T-cell (primary cell): ENCODE data around the gene FLOT2. TPM values are rescaled to one million over a fixed set of nuclear protein-coding genes. Genes with fewer than 3 reads are reported as not detected.
A peak's percentile ranks its signal among the peaks of the same experiment; 100 is the strongest.
"Not testable (repeated sequence)": the region's sequence is repeated elsewhere in the genome, so short reads cannot be mapped to it uniquely, and the experiment has no call there.

Experiments
- ATAC-seq, 4 experiments: fragments of 200-7000 bp in 3 of 4; fragments of 150-1000 bp in 1 of 4; cut with Tn5 transposase; replicated peaks in 1 of 4; 1 replicate in 3 of 4; 2 replicates in 1 of 4; pipeline ENCODE4 v1.10.0; 2021; ENCODE audit warnings: moderate library complexity in 3 of 4, mild to moderate bottlenecking in 2 of 4, moderate number of reproducible peaks in 1 of 4
- CTCF ChIA-PET, 2 donors: fragments of 300-600 bp; sonication (Branson Sonifier 250); formaldehyde crosslinking; loops; one replicate each; lab custom pipeline; 2022; ENCODE audit warnings: antibody characterized with exemption in 2 of 2; lab: Charles Lee
- POLR2A ChIA-PET, 2 donors: fragments of 300-600 bp; sonication (Branson Sonifier 250); formaldehyde crosslinking; loops; one replicate each; lab custom pipeline; 2022; ENCODE audit warnings: antibody characterized with exemption in 2 of 2; lab: Charles Lee
- DNase-seq, 35 experiments: peaks; one replicate each; pipeline versions ENCODE4 v3.0.0 to v3.0.0-alpha.2; 2013 to 2023
- H3K27ac ChIP-seq: one replicate; pipeline ENCODE4 v1.5.1; 2013; ENCODE audit warnings: low read length
- H3K27me3 ChIP-seq, 2 experiments: replicated peaks in 1 of 2; 1 replicate in 1 of 2; 2 replicates in 1 of 2; pipeline versions ENCODE4 v1.6.1 to v1.7.0; 2013; ENCODE audit warnings: low read length in 1 of 2, mixed read lengths in 1 of 2; ENCODE audit not compliant: control insufficient read depth in 2 of 2, insufficient read depth in 2 of 2; ENCODE audit errors: extremely low read depth in 1 of 2
- H3K36me3 ChIP-seq, 2 donors: 1 replicate in 1 of 2; 2 replicates in 1 of 2; pipeline versions ENCODE4 v1.6.1 to v1.7.0; 2013; ENCODE audit warnings: low read length in 1 of 2; ENCODE audit not compliant: control insufficient read depth in 2 of 2, insufficient read depth in 1 of 2; ENCODE audit errors: extremely low read depth in 1 of 2
- H3K4me1 ChIP-seq, 2 experiments: 1 replicate in 1 of 2; 2 replicates in 1 of 2; pipeline versions ENCODE4 v1.6.1 to v1.7.0; 2013; ENCODE audit warnings: low read length in 2 of 2, mixed read lengths in 1 of 2; ENCODE audit not compliant: insufficient read depth in 2 of 2, control insufficient read depth in 1 of 2; ENCODE audit errors: extremely low read depth in 1 of 2
- H3K4me3 ChIP-seq, 2 donors: 1 replicate in 1 of 2; 2 replicates in 1 of 2; pipeline versions ENCODE4 v1.5.1 to v1.7.0; 2013; ENCODE audit warnings: mild to moderate bottlenecking in 2 of 2, low read length in 1 of 2, moderate library complexity in 1 of 2; ENCODE audit not compliant: control insufficient read depth in 1 of 2; ENCODE audit errors: extremely low read depth in 1 of 2
- H3K9me3 ChIP-seq: 2 replicates; pipeline ENCODE4 v1.7.0; 2013
- H3K27ac Mint-ChIP-seq, 2 donors: one replicate each; pipeline ENCODE4 v1.8.0; 2020 to 2021; ENCODE audit warnings: mild to moderate bottlenecking in 2 of 2, mixed read lengths in 2 of 2
- H3K27me3 Mint-ChIP-seq, 2 donors: one replicate each; pipeline ENCODE4 v1.8.0; 2021 to 2022; ENCODE audit warnings: mixed read lengths in 2 of 2
- H3K36me3 Mint-ChIP-seq: one replicate; pipeline ENCODE4 v1.8.0; 2021; ENCODE audit warnings: mixed read lengths
- H3K4me1 Mint-ChIP-seq, 3 donors: one replicate each; pipeline ENCODE4 v1.8.0; 2020 to 2022; ENCODE audit warnings: mixed read lengths in 3 of 3, mild to moderate bottlenecking in 1 of 3
- H3K4me3 Mint-ChIP-seq, 3 donors: one replicate each; pipeline ENCODE4 v1.8.0; 2020 to 2022; ENCODE audit warnings: mild to moderate bottlenecking in 3 of 3, mixed read lengths in 3 of 3, moderate library complexity in 3 of 3
- H3K9me3 Mint-ChIP-seq, 3 donors: one replicate each; pipeline ENCODE4 v1.8.0; 2020 to 2022; ENCODE audit warnings: mixed read lengths in 3 of 3
- WGBS: methylation state at CpG from one replicate; pipeline ENCODE4 v1.1.5; 2013; ENCODE audit warnings: missing lambda C conversion rate; ENCODE audit not compliant: insufficient coverage; 5-methylcytosine and 5-hydroxymethylcytosine counted together
- total RNA-seq, 35 experiments: library from RNA in 6 of 35; stranded (reverse) in 6 of 35; fragments of 120-200 nt in 1 of 35; gene quantifications; one replicate each; pipeline versions ENCODE4 v1.2.1 to v1.2.4 and lab custom pipeline; 2013 to 2026

The FLOT2 gene
- total RNA-seq, 5 donors from 2014 or later (not counting 1 experiment from before 2014, with no cell fraction given): 138 to 256 (median 235) TPM

DNA sequence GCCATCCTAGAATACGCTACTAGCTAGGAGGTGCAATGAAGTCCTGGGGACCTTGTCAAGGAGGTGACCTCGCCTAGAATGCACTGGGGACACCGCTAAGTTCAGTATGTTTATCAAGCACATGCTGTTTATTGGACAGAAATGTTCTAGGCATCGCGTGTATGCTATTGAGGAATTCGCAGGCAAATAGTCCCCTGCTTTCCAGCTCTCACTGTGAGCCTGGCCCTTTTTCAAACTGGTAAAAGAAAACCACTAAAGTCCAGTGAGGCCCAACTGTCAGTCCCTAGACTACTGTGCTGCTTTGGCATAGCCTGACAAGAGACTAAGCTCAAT is 53.8 kb downstream of the FLOT2 start:
- Mint-ChIP-seq H3K36me3 (no peaks in the 10 kb centered on the region), H3K4me3 (peak overlapping the region; percentile 58 to 99 (median 93)), H3K27ac (peak overlapping the region in 1 of 2 donors; percentile 48), H3K27me3 (no peaks in the 10 kb centered on the region), H3K4me1 (peaks cover 14 to 26% (median 25%) of the 10 kb centered on the region in 3 donors), H3K9me3 (no peaks in the 10 kb centered on the region)
- Histone ChIP-seq H3K9me3 (no peaks in the 10 kb centered on the region), H3K4me1 (peaks cover 9 to 28% of the 10 kb centered on the region in 2 experiments), H3K27ac (no peak overlapping the region), H3K4me3 (no peak overlapping the region), H3K27me3 (no peaks in the 10 kb centered on the region), H3K36me3 (no peaks in the 10 kb centered on the region)
- 99% methylated on average over 6 of the region's 6 CpGs for WGBS
- DNase-seq: no peak
- no peak for ATAC-seq
- ChIA-PET CTCF (interaction anchor here in 1 of 2 donors (3.3 kb wide), 1 partner anchor 80 kb away, joined by 16 read pairs; no protein-coding TSS in a partner anchor), POLR2A (no interaction called here)

DNA sequence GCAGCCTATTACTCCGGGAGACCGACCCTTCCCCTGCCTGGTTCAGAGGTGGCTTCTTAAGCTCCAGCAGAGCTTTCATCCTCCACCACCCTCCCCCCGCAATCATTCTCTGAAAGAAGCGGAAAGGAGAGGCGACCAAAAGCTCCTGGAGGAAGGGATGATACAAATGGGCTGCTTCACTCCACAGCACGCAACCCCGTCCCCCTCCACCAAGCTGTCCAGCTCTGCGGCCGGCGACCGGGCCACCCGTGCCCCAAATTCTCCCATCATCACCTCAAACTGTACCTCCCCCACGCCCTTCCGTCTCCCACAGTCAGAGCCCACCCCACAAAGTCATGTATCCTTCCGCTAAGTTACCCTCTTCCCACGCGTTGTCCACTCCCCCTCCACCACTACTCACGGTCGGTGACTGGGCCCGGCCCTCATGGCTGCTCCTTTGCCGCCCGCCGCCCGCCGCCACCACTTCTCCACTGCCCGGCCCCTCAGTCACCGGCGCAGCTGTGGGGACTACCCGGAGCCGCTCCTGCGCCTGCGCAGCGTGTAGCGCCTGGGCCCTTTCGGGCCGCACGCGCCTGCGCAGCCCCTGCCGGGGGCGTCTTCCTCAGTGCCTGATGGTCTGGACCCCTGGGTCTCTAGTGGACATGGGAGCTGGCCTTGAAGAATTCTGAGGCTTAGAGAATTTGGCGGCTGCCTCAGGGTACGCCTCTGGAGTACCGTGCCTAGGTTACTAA is 55.1 kb downstream of the FLOT2 start, which contains the start of gene FAM222B:
Gene FAM222B, minus strand, starts transcription at position 509 of the 731 bp plus-strand sequence. CDS start 76,123 bp downstream, outside the sequence.
- peak within 1 kb of the TSS; percentile 67 for H3K27ac ChIP-seq
- H3K4me3 Mint-ChIP-seq: peak within 1 kb of the TSS; percentile 93 to 99 (median 97)
- H3K9me3 ChIP-seq: no peaks in the 10 kb centered on the region
- H3K4me3 ChIP-seq: peak within 1 kb of the TSS; percentile 95 to 96
- H3K36me3 Mint-ChIP-seq: no peaks in the 10 kb centered on the region
- H3K4me1 ChIP-seq: peaks cover 9 to 31% of the 10 kb centered on the region in 2 experiments
- POLR2A ChIA-PET: interaction anchor here (0.9 kb wide), 2 partner anchors 115 kb away, joined by 3 to 4 read pairs; no protein-coding TSS in a partner anchor
- H3K36me3 ChIP-seq: no peaks in the 10 kb centered on the region
- H3K27me3 ChIP-seq: no peaks in the 10 kb centered on the region
- H3K4me1 Mint-ChIP-seq: peaks cover 14 to 26% (median 25%) of the 10 kb centered on the region in 3 donors
- DNase-seq: peak; percentile 70 to 91 (median 79)
- ATAC-seq: peak; percentile 97 to 98 (median 98)
- CTCF ChIA-PET: interaction anchor here (0.6 to 3.3 kb wide), 12 partner anchors 10 to 123 kb away, joined by 3 to 16 read pairs (median 4); partner anchors contain the start of genes NEK8 (in 1 of the 2) and RPL23A (in 1 of the 2)
- WGBS: under 1% methylated on average over 41 of the region's 44 CpGs
- no peaks in the 10 kb centered on the region for H3K9me3 Mint-ChIP-seq
- H3K27ac Mint-ChIP-seq: peak within 1 kb of the TSS; percentile 91 to 95
- H3K27me3 Mint-ChIP-seq: no peaks in the 10 kb centered on the region

DNA sequence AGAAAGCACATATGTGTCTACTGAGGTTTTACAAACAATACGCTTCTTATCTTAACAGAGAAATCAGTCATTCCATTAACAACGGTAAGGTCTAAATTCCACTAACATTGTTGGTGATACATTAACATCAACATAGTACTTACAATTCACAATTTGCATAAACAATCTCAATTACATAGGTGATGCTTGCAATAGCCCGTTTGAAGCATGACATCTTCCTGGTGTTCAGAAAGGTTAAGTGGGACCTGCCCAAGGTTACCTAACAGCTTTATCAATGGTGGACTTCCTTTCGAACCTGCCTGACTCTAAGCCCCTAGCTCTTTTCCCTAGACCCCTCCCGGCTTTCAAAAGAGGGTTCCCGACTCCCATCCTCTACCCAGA is 55.6 kb downstream of the FLOT2 start:
- H3K9me3 Mint-ChIP-seq: no peaks in the 10 kb centered on the region
- no peaks in the 10 kb centered on the region for H3K36me3 Mint-ChIP-seq
- no peaks in the 10 kb centered on the region for H3K27me3 Mint-ChIP-seq
- peaks cover 9 to 31% of the 10 kb centered on the region in 2 experiments for H3K4me1 ChIP-seq
- POLR2A ChIA-PET: interaction anchor here (0.9 kb wide), 2 partner anchors 115 kb away, joined by 3 to 4 read pairs; no protein-coding TSS in a partner anchor
- H3K4me3 Mint-ChIP-seq: peak overlapping the region; percentile 93 to 99 (median 97)
- ATAC-seq: peak; percentile 12 to 38 (median 26)
- CTCF ChIA-PET: interaction anchor here (0.6 to 3.3 kb wide), 13 partner anchors 9 to 1966 kb away, joined by 3 to 16 read pairs (median 3); partner anchors contain the start of genes NEK8 (in 1 of the 2) and RPL23A (in 1 of the 2)
- peak overlapping the region; percentile 91 to 95 for H3K27ac Mint-ChIP-seq
- H3K36me3 ChIP-seq: no peaks in the 10 kb centered on the region
- H3K4me3 ChIP-seq: peak overlapping the region; percentile 95 to 96
- DNase-seq: peak in 1 of 35 experiments; percentile 44
- H3K4me1 Mint-ChIP-seq: peaks cover 14 to 26% (median 25%) of the 10 kb centered on the region in 3 donors
- peak overlapping the region; percentile 67 for H3K27ac ChIP-seq
- WGBS: 0% methylated on average over 3 of the region's 6 CpGs
- no peaks in the 10 kb centered on the region for H3K9me3 ChIP-seq
- no peaks in the 10 kb centered on the region for H3K27me3 ChIP-seq

DNA sequence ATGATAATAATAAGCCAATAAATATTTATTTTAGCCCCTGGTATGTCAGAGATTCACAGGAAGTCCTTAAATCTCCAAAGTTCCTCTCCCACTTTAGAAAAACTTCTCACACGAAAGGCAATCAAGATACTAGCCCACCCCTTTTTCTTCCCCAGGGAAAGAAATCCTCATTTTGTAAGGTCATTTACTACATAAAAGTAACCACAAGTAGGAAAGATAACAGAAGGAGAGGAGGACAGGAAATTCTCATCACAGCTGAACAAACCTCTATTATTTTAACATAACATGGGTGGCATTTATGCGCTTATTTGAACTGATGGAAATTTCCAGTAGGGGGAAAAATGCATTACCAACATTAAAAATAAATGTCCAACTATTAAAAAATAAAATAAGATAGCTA is 58.3 kb downstream of the FLOT2 start:
- no CpG with 5 or more reads among the region's 2 CpGs for WGBS
- Mint-ChIP-seq H3K4me3 (no peak overlapping the region), H3K27ac (no peak overlapping the region)

DNA sequence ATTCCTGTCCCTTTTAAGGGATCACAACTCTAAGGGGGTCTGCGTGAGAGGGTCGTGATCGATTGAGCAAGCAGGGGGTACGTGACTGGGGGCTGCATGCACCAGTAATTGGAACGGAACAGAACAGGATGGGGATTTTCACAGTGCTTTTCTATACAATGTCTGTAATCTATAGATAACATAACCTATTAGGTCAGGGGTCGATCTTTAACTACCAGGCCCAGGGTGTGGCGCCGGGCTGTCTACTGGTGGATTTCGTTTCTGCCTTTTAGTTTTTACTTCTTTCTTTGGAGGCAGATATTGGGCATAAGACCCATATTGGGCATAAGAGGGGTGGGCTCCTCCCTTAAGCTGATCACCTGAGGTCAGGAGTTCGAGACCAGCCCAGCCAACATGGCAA is 61.0 kb downstream of the FLOT2 start:
- H3K9me3 Mint-ChIP-seq, CTCF ChIA-PET, H3K4me3 ChIP-seq, H3K27me3 Mint-ChIP-seq, H3K4me3 Mint-ChIP-seq, POLR2A ChIA-PET, H3K36me3 ChIP-seq, H3K27ac ChIP-seq, H3K27ac Mint-ChIP-seq, H3K9me3 ChIP-seq, ATAC-seq, H3K27me3 ChIP-seq, DNase-seq: not testable (repeated sequence)
- Mint-ChIP-seq H3K36me3 (peaks cover 13% of the 10 kb centered on the region), H3K4me1 (peaks cover 19 to 34% (median 26%) of the 10 kb centered on the region in 3 donors)
- peaks cover 2 to 18% of the 10 kb centered on the region in 2 experiments for H3K4me1 ChIP-seq
- WGBS: no CpG with 5 or more reads among the region's 10 CpGs

More for the DNA sequence above, 58.3 kb downstream of the FLOT2 start:
- Mint-ChIP-seq H3K36me3 (peaks cover 2% of the 10 kb centered on the region), H3K4me1 (peaks cover 24 to 35% (median 29%) of the 10 kb centered on the region in 3 donors), H3K9me3 (no peaks in the 10 kb centered on the region), H3K27me3 (no peaks in the 10 kb centered on the region)
- no peaks in the 10 kb centered on the region for H3K27me3 ChIP-seq
- CTCF ChIA-PET: interaction anchor here in 1 of 2 donors (0.6 to 1.0 kb wide), 3 partner anchors 75 to 112 kb away, joined by 3 to 5 read pairs (median 3); no protein-coding TSS in a partner anchor
- ATAC-seq: no peak
- no peak overlapping the region for H3K27ac ChIP-seq
- no peak overlapping the region for H3K4me3 ChIP-seq
- no peaks in the 10 kb centered on the region for H3K36me3 ChIP-seq
- H3K4me1 ChIP-seq: peaks cover 9 to 31% of the 10 kb centered on the region in 2 experiments
- POLR2A ChIA-PET: interaction anchor here in 1 of 2 donors (0.6 kb wide), 1 partner anchor 28 kb away, joined by 4 read pairs; no protein-coding TSS in a partner anchor
- no peaks in the 10 kb centered on the region for H3K9me3 ChIP-seq
- DNase-seq: no peak

DNA sequence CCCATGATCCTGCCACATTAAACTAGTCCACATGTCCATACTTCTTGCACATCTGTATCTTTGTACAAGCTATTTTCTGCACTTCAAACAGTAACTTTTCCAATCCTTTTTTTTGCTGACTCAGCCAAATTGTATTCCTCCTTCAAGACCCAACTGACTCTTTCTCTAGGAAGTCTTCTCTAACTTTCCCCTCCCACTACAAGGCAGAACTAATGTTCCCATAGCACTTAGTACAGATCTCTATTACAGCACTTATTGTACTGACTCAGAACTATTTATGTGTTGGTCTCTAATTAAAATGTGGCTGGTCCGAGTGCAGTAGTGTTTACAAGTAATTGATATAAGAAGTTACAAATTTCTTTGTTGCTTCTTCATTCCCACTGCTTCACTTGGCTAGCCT is 63.1 kb downstream of the FLOT2 start:
- H3K27ac ChIP-seq: no peak overlapping the region

More for the DNA sequence above, 63.1 kb downstream of the FLOT2 start:
- Mint-ChIP-seq H3K4me3 (no peak overlapping the region), H3K27me3 (no peaks in the 10 kb centered on the region), H3K9me3 (no peaks in the 10 kb centered on the region), H3K27ac (no peak overlapping the region), H3K4me1 (peaks cover 9 to 22% (median 20%) of the 10 kb centered on the region in 3 donors), H3K36me3 (peaks cover 14% of the 10 kb centered on the region)
- Histone ChIP-seq H3K36me3 (peaks cover 0 to 12% of the 10 kb centered on the region in 2 donors), H3K4me3 (no peak overlapping the region), H3K4me1 (peaks cover 0 to 3% of the 10 kb centered on the region in 2 experiments), H3K9me3 (no peaks in the 10 kb centered on the region), H3K27me3 (no peaks in the 10 kb centered on the region)
- POLR2A ChIA-PET: no interaction called here
- ATAC-seq (no peak), DNase-seq (no peak)
- CTCF ChIA-PET: interaction anchor here in 1 of 2 donors (0.7 kb wide), 1 partner anchor 596 kb away, joined by 12 read pairs; no protein-coding TSS in a partner anchor
- no CpG with 5 or more reads among the region's 1 CpG for WGBS
